DMS 273 (cell line): ENCODE data around the gene ITPR3.

ENCODE experiments used
- DNase-seq: peaks from one replicate; lab custom pipeline; 2025; ENCODE audit not compliant: unreplicated experiment; lab: John Stamatoyannopoulos, UW

Gene ITPR3

GRCh38 chr6:33633462-33634158, 12.5 kb downstream of the ITPR3 start:
- DNase-seq, result peak; percentile 84

- no peak for DNase-seq
Observed at GRCh38 chr6:33634161-33634727, 13.1 kb downstream of the ITPR3 start.

GRCh38 chr6:33634946-33635345, 13.8 kb downstream of the ITPR3 start:
- no peak for DNase-seq

- no peak for DNase-seq
Observed at GRCh38 chr6:33636655-33637054, 15.5 kb downstream of the ITPR3 start.

- DNase-seq, result no peak
Observed at GRCh38 chr6:33638556-33638955, 17.4 kb downstream of the ITPR3 start.

GRCh38 chr6:33639559-33639958, 18.4 kb downstream of the ITPR3 start:
- no peak for DNase-seq

- DNase-seq, result no peak
Observed at GRCh38 chr6:33640361-33640760, 19.2 kb downstream of the ITPR3 start.

GRCh38 chr6:33641144-33641543, 20.0 kb downstream of the ITPR3 start:
- DNase-seq, result no peak

- DNase-seq, result no peak
Observed at GRCh38 chr6:33641602-33642001, 20.5 kb downstream of the ITPR3 start.

- peak; percentile 24 for DNase-seq
Observed at GRCh38 chr6:33642897-33643296, 21.8 kb downstream of the ITPR3 start.

GRCh38 chr6:33651403-33651802, 30.3 kb downstream of the ITPR3 start:
- DNase-seq, result no peak

GRCh38 chr6:33652002-33652401, 30.9 kb downstream of the ITPR3 start:
- no peak for DNase-seq

GRCh38 chr6:33654831-33655554, 33.9 kb downstream of the ITPR3 start:
- peak; percentile 73 for DNase-seq

- no peak for DNase-seq
Observed at GRCh38 chr6:33656844-33657243, 35.7 kb downstream of the ITPR3 start.

- DNase-seq, result no peak
Observed at GRCh38 chr6:33658982-33659689, 38.0 kb downstream of the ITPR3 start.

GRCh38 chr6:33659986-33660385, 38.9 kb downstream of the ITPR3 start:
- DNase-seq, result no peak

GRCh38 chr6:33661106-33661838, 40.1 kb downstream of the ITPR3 start:
- no peak for DNase-seq

GRCh38 chr6:33662318-33662717, 41.2 kb downstream of the ITPR3 start:
- no peak for DNase-seq

GRCh38 chr6:33663028-33663427, 41.9 kb downstream of the ITPR3 start:
- no peak for DNase-seq

- no peak for DNase-seq
Observed at GRCh38 chr6:33663727-33664449, 42.8 kb downstream of the ITPR3 start.
